Stomach (tissue), 4 donors: ENCODE measurements around the gene ZNF398.

Experiments
- POLR2AphosphoS5 ChIP-seq, 3 donors: sonication (generic); formaldehyde crosslinking; IDR thresholded peaks; one replicate each; pipeline ENCODE4 v1.6.1; 2016; ENCODE audit warnings: antibody characterized with exemption in 3 of 3
- TF ChIP-seq, protein P1 (sequence below), 7 experiments: fragments of 450-650 bp in 4 of 7; fragments of 200-600 bp in 3 of 7; sonication (generic) in 3 of 7; IDR thresholded peaks; one replicate each; pipeline ENCODE4 v1.5.1; 2016 to 2019; ENCODE audit warnings: antibody characterized with exemption in 7 of 7, control low read depth in 2 of 7, mild to moderate bottlenecking in 1 of 7

DNA sequence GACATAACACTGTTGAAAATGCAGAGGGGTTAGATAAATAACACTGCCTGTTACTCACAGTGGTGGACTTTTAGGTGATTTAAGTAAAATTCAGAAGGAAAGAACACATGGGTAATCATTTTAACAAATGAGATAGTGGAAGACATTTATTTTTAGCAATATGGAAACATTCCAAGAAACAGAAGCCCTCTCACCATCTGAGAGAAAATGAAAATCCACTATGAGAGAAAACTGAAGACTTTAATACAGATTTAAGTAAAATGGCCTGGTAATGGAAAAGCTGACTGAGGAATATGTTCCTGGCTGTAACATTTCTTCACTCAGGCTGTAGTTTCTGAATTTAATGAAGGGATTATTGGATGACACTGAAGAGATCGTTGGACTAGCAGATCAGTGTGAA, 44.6 kb upstream of the ZNF398 start:
- TF ChIP-seq, protein P1, sequence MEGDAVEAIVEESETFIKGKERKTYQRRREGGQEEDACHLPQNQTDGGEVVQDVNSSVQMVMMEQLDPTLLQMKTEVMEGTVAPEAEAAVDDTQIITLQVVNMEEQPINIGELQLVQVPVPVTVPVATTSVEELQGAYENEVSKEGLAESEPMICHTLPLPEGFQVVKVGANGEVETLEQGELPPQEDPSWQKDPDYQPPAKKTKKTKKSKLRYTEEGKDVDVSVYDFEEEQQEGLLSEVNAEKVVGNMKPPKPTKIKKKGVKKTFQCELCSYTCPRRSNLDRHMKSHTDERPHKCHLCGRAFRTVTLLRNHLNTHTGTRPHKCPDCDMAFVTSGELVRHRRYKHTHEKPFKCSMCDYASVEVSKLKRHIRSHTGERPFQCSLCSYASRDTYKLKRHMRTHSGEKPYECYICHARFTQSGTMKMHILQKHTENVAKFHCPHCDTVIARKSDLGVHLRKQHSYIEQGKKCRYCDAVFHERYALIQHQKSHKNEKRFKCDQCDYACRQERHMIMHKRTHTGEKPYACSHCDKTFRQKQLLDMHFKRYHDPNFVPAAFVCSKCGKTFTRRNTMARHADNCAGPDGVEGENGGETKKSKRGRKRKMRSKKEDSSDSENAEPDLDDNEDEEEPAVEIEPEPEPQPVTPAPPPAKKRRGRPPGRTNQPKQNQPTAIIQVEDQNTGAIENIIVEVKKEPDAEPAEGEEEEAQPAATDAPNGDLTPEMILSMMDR (IDR thresholded peaks at IDR 0.05), result no peak
- no peak for TF ChIP-seq POLR2AphosphoS5 (IDR thresholded peaks at IDR 0.05)
